ENCODE measurements around the gene FLII. TPM values are rescaled to one million over a fixed set of nuclear protein-coding genes. Genes with fewer than 3 reads are reported as not detected.
"Not testable (repeated sequence)": the region's sequence is repeated elsewhere in the genome, so short reads cannot be mapped to it uniquely, and the experiment has no call there.

The FLII gene
- total RNA-seq, 1 donor from 2014 or later, result 86.3 TPM

GRCh38 chr17:18217412-18218015 lies 41.0 kb downstream of the FLII start:
- DNase-seq, result no peak

GRCh38 chr17:18216906-18217305 lies 41.6 kb downstream of the FLII start:
- DNase-seq, result not testable (repeated sequence)

- DNase-seq, result no peak
Measured at GRCh38 chr17:18213666-18214270, 44.8 kb downstream of the FLII start.

- no peak for DNase-seq
Measured at GRCh38 chr17:18208092-18208491, 50.4 kb downstream of the FLII start.

GRCh38 chr17:18206962-18207361 lies 51.6 kb downstream of the FLII start:
- no peak for DNase-seq

- no peak for DNase-seq
Measured at GRCh38 chr17:18205861-18206260, 52.7 kb downstream of the FLII start.

GRCh38 chr17:18203308-18203707 lies 55.2 kb downstream of the FLII start:
- DNase-seq, result no peak

- DNase-seq, result no peak
Measured at GRCh38 chr17:18201108-18201507, 57.4 kb downstream of the FLII start.

- DNase-seq, result no peak
Measured at GRCh38 chr17:18198530-18198929, 60.0 kb downstream of the FLII start.

- no peak for DNase-seq
Measured at GRCh38 chr17:18197535-18198194, 60.9 kb downstream of the FLII start.

- DNase-seq, result no peak
Measured at GRCh38 chr17:18195246-18195645, 63.3 kb downstream of the FLII start.

Other genes starting within 250 kb of the FLII start
- 13.3 TPM for gene ATPAF2, start 219.6 kb downstream of the FLII start, total RNA-seq
- 7.4 TPM for gene GID4, start 219.3 kb downstream of the FLII start, total RNA-seq
- gene DRG2, start 170.8 kb downstream of the FLII start, total RNA-seq, result 20.4 TPM
- gene MYO15A, start 150.0 kb downstream of the FLII start, total RNA-seq, result 0.59 TPM
- gene ALKBH5, start 74.9 kb downstream of the FLII start, total RNA-seq, result 48.7 TPM
- gene LLGL1, start 33.1 kb downstream of the FLII start, total RNA-seq, result 17.7 TPM
- 9.9 TPM for gene MIEF2, start 1.9 kb upstream of the FLII start, total RNA-seq
- gene TOP3A, start 56.3 kb upstream of the FLII start, total RNA-seq, result 26.2 TPM
- gene SMCR8, start 56.6 kb upstream of the FLII start, total RNA-seq, result 10.9 TPM
- 22.8 TPM for gene SHMT1, start 104.8 kb upstream of the FLII start, total RNA-seq
- gene EVPLL, start 119.0 kb upstream of the FLII start, total RNA-seq, result 0.49 TPM
- gene LGALS9C, start 218.1 kb upstream of the FLII start, total RNA-seq, result 2.7 TPM